OCI-LY1 (cell line): ENCODE data around the gene CFAP46.
"Not testable (repeated sequence)": the region's sequence is repeated elsewhere in the genome, so short reads cannot be mapped to it uniquely, and the experiment has no call there.

Source experiments
- H2AFZ ChIP-seq: fragments of 200-600 bp; sonication (generic), shearing (Covaris generic); 2 replicates; pipeline ENCODE4 v1.6.0; 2014; ENCODE audit warnings: antibody characterized with exemption, mild to moderate bottlenecking, low read length
- H3F3A ChIP-seq: fragments of 200-600 bp; sonication (generic), shearing (Covaris generic); 2 replicates; pipeline ENCODE4 v1.6.0; 2014; ENCODE audit warnings: mild to moderate bottlenecking, antibody characterized with exemption, low read length, moderate library complexity; ENCODE audit not compliant: insufficient read depth
- H3K27ac ChIP-seq: fragments of 200-600 bp; sonication (generic); 2 replicates; pipeline ENCODE4 v1.5.1; 2014; ENCODE audit warnings: low read length, mixed run types, mild to moderate bottlenecking, low read depth; ENCODE audit not compliant: poor library complexity, severe bottlenecking
- H3K27me3 ChIP-seq: fragments of 200-600 bp; sonication (generic); 2 replicates; pipeline ENCODE4 v1.6.0; 2014; ENCODE audit warnings: antibody characterized with exemption, mild to moderate bottlenecking, low read length, moderate library complexity; ENCODE audit not compliant: insufficient read depth
- H3K36me3 ChIP-seq: fragments of 200-600 bp; sonication (generic); 2 replicates; pipeline ENCODE4 v1.6.1; 2014; ENCODE audit warnings: mild to moderate bottlenecking, antibody characterized with exemption, low read length, moderate library complexity, mixed read lengths; ENCODE audit not compliant: insufficient read depth
- H3K4me1 ChIP-seq: fragments of 200-600 bp; sonication (generic); 2 replicates; pipeline ENCODE4 v1.5.1; 2014; ENCODE audit warnings: mild to moderate bottlenecking, low read length, moderate library complexity; ENCODE audit not compliant: insufficient read depth, severe bottlenecking
- H3K4me2 ChIP-seq: fragments of 200-600 bp; sonication (generic), shearing (Covaris generic); 2 replicates; pipeline ENCODE4 v1.6.1; 2014; ENCODE audit warnings: low read length
- H3K4me3 ChIP-seq: fragments of 200-600 bp; sonication (generic); 2 replicates; pipeline ENCODE4 v1.5.1; 2014; ENCODE audit warnings: low read length, low read depth, mild to moderate bottlenecking, mixed read lengths; ENCODE audit not compliant: poor library complexity, severe bottlenecking
- H3K79me2 ChIP-seq: fragments of 200-600 bp; shearing (Covaris generic); 2 replicates; pipeline ENCODE4 v1.6.1; 2016; ENCODE audit warnings: mixed run types, low read length, mixed read lengths; ENCODE audit not compliant: insufficient read depth
- H3K9ac ChIP-seq: fragments of 200-600 bp; sonication (generic), shearing (Covaris generic); 2 replicates; pipeline ENCODE4 v1.6.1; 2014; ENCODE audit warnings: mild to moderate bottlenecking, low read length, mixed read lengths
- H3K9me2 ChIP-seq: fragments of 200-600 bp; sonication (generic), shearing (Covaris generic); 2 replicates; pipeline ENCODE4 v1.6.1; 2014; ENCODE audit warnings: low read depth, mild to moderate bottlenecking, low read length, mixed read lengths
- H3K9me3 ChIP-seq: fragments of 200-600 bp; shearing (Covaris generic); 2 replicates; pipeline ENCODE4 v1.6.1; 2014; ENCODE audit warnings: low read length, mixed read lengths
- H4K20me1 ChIP-seq: fragments of 200-600 bp; sonication (generic), shearing (Covaris generic); 2 replicates; pipeline ENCODE4 v1.6.0; 2016; ENCODE audit warnings: mild to moderate bottlenecking, low read length; ENCODE audit not compliant: insufficient read depth
- CTCF ChIP-seq: fragments of 200-600 bp; sonication (generic), shearing (Covaris generic); IDR thresholded peaks from 2 replicates; pipeline ENCODE4 v1.5.1; 2017; ENCODE audit warnings: mild to moderate bottlenecking, antibody characterized with exemption, low read length, moderate library complexity, mixed read lengths
- EZH2 ChIP-seq: fragments of 200-600 bp; sonication (generic), shearing (Covaris generic); IDR thresholded peaks from 2 replicates; pipeline ENCODE4 v1.8.0; 2017; ENCODE audit warnings: borderline replicate concordance, mixed run types, mild to moderate bottlenecking, antibody characterized with exemption, low read length, moderate library complexity, mixed read lengths

CFAP46 gene

DNA sequence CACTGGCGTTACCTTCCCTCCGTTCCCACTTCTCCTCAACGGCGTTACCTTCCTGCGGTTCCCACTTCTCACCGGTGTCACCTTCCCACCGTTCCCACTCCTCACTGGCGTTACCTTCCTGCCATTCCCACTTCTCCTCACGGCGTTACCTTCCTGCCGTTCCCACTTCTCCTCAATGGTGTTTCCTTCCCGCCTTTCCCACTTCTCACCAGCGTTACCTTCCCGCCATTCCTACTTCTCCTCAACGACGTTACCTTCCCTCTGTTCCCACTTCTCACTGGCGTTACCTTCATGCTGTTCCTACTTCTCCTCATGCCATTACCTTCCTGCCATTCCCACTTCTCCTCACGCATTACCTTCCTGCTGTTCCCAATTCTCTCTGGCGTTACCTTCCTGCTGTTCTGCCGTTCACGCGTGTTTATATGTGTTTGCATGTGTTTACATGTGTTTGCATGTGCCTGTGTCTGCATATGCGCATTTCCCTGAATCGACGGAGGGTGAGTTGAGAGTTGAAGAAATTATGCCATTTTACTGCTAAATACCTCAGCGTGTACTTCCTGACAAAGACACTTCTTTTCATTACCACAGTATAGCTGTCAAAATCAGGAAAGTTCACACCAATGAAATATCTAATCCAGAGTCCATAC lies 23.2 kb upstream of the CFAP46 start:
- Histone ChIP-seq H3K4me2 (no peak overlapping the region), H3F3A (no peaks in the 10 kb centered on the region), H3K9me2 (no peaks in the 10 kb centered on the region), H3K4me3 (no peak overlapping the region), H3K27me3 (no peaks in the 10 kb centered on the region), H3K36me3 (no peaks in the 10 kb centered on the region), H3K9me3 (no peaks in the 10 kb centered on the region), H4K20me1 (no peaks in the 10 kb centered on the region), H3K79me2 (no peaks in the 10 kb centered on the region), H3K4me1 (no peaks in the 10 kb centered on the region), H3K27ac (no peak overlapping the region), H2AFZ (no peak overlapping the region), H3K9ac (no peak overlapping the region)
- no peak for TF ChIP-seq CTCF
- TF ChIP-seq EZH2: no peak

DNA sequence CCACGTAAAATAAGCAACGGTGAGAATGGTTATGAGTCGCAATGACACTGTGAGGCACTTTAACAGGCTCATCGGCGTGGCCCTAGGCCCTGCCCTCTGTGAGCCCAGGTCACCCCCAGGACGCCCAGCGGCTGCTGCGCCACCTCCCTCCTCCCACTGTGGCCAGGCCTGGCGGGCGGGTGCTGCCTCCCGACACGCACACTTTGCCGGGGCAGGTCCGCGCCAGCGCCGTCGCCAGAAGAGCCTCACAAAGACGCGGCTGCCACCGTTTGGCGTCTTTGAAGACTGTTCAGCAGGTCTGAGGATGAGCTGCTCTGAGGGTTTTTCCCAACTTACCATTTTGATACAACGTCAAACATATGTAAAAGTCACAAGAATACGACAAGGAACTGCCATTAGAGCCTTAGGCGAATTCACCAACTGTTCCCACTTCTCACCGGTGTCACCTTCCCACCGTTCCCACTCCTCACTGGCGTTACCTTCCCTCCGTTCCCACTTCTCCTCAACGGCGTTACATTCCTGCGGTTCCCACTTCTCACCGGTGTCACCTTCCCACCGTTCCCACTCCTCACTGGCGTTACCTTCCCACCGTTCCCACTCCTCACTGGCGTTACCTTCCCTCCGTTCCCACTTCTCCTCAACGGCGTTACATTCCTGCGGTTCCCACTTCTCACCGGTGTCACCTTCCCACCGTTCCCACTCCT lies 22.5 kb upstream of the CFAP46 start:
- not testable (repeated sequence) for H3K4me2 ChIP-seq, H2AFZ ChIP-seq, H3K9me2 ChIP-seq, H3K79me2 ChIP-seq, H3K27me3 ChIP-seq, H3F3A ChIP-seq, H3K36me3 ChIP-seq, H3K4me3 ChIP-seq, H3K9ac ChIP-seq, H3K4me1 ChIP-seq, H3K9me3 ChIP-seq, H4K20me1 ChIP-seq, H3K27ac ChIP-seq

DNA sequence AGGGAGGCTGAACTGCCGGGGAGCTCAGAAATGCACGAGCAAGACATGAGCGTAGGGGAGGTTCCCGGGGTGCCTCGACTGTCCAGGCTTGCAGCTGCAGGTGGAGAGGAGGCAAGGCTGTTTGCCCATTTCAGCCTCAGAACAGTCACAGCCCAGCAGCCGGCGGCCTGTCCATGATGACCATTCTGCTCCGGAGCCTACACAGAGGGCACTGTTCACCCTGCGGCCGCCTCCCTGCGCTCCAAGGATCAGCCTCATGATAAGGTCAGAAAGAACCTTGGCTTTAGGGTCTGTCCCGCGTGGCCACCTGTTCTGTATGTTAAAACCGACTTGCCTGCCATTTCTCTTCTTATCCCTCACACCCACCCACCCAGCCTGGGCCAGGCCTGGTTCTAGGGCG lies 21.9 kb upstream of the CFAP46 start:
- Histone ChIP-seq H3F3A (no peaks in the 10 kb centered on the region), H3K9me2 (no peaks in the 10 kb centered on the region), H3K9ac (no peak overlapping the region), H3K4me3 (no peak overlapping the region), H3K4me1 (no peaks in the 10 kb centered on the region), H3K27me3 (no peaks in the 10 kb centered on the region), H3K79me2 (no peaks in the 10 kb centered on the region), H3K27ac (no peak overlapping the region), H3K36me3 (no peaks in the 10 kb centered on the region), H2AFZ (no peak overlapping the region), H4K20me1 (no peaks in the 10 kb centered on the region), H3K9me3 (no peaks in the 10 kb centered on the region), H3K4me2 (no peak overlapping the region)
- TF ChIP-seq EZH2 (no peak), CTCF (no peak)
